CD4-positive, alpha-beta memory T cell (primary cell): Measurements from ENCODE around the gene MALRD1. TPM values are rescaled to one million over a fixed set of nuclear protein-coding genes. Genes with fewer than 3 reads are reported as not detected.
"Not testable (repeated sequence)": the region's sequence is repeated elsewhere in the genome, so short reads cannot be mapped to it uniquely, and the experiment has no call there.

Experiments used
- CTCF ChIA-PET: fragments of 350-600 bp; sonication (Branson Sonifier 250); formaldehyde crosslinking; loops from one replicate; lab custom pipeline; 2021; ENCODE audit warnings: inconsistent platforms; ENCODE audit not compliant: partially characterized antibody; lab: Charles Lee
- POLR2A ChIA-PET: fragments of 350-600 bp; sonication (Branson Sonifier 250); formaldehyde crosslinking; loops from one replicate; lab custom pipeline; 2021; ENCODE audit not compliant: partially characterized antibody; lab: Charles Lee
- DNase-seq, 5 donors: peaks; one replicate each; pipeline versions ENCODE4 v3.0.0 to v3.0.0-alpha.2; 2020 to 2022; ENCODE audit warnings: mixed read lengths in 1 of 5
- H3K27ac ChIP-seq: one replicate; pipeline ENCODE4 v1.7.0; 2013; ENCODE audit warnings: low read depth, low read length
- H3K27me3 ChIP-seq: 2 replicates; pipeline ENCODE4 v1.7.0; 2013; ENCODE audit warnings: mild to moderate bottlenecking, low read length, moderate library complexity; ENCODE audit not compliant: insufficient read depth
- H3K36me3 ChIP-seq: 2 replicates; pipeline ENCODE4 v1.7.0; 2013; ENCODE audit warnings: mild to moderate bottlenecking, low read length, moderate library complexity; ENCODE audit not compliant: insufficient read depth
- H3K4me1 ChIP-seq: 2 replicates; pipeline ENCODE4 v1.7.0; 2013; ENCODE audit warnings: mild to moderate bottlenecking, low read length, moderate library complexity; ENCODE audit not compliant: insufficient read depth
- H3K4me3 ChIP-seq, 2 donors: one replicate each; pipeline ENCODE4 v1.7.0; 2013; ENCODE audit warnings: low read length in 2 of 2, mild to moderate bottlenecking in 1 of 2
- H3K9me3 ChIP-seq, 2 donors: one replicate each; pipeline ENCODE4 v1.7.0; 2013; ENCODE audit warnings: low read length in 2 of 2, control low read depth in 1 of 2; ENCODE audit not compliant: control insufficient read depth in 1 of 2
- H3K27ac Mint-ChIP-seq, 7 donors: one replicate each; pipeline ENCODE4 v1.8.0; 2020 to 2021; ENCODE audit warnings: mixed read lengths in 7 of 7, mild to moderate bottlenecking in 6 of 7, inconsistent platforms in 3 of 7, moderate library complexity in 3 of 7
- H3K27me3 Mint-ChIP-seq, 2 donors: one replicate each; pipeline ENCODE4 v1.8.0; 2020 to 2021; ENCODE audit warnings: mixed read lengths in 2 of 2
- H3K36me3 Mint-ChIP-seq, 2 donors: one replicate each; pipeline ENCODE4 v1.8.0; 2020 to 2021; ENCODE audit warnings: mixed read lengths in 2 of 2, inconsistent platforms in 1 of 2, mild to moderate bottlenecking in 1 of 2
- H3K4me1 Mint-ChIP-seq, 4 donors: one replicate each; pipeline ENCODE4 v1.8.0; 2020 to 2021; ENCODE audit warnings: mixed read lengths in 4 of 4, mild to moderate bottlenecking in 1 of 4
- H3K4me3 Mint-ChIP-seq, 8 donors: one replicate each; pipeline ENCODE4 v1.8.0; 2020 to 2021; ENCODE audit warnings: mixed read lengths in 8 of 8, mild to moderate bottlenecking in 7 of 8, moderate library complexity in 6 of 8, inconsistent platforms in 3 of 8
- H3K9me3 Mint-ChIP-seq, 8 donors: one replicate each; pipeline ENCODE4 v1.8.0; 2020 to 2021; ENCODE audit warnings: mixed read lengths in 8 of 8, mild to moderate bottlenecking in 5 of 8, inconsistent platforms in 3 of 8, moderate library complexity in 1 of 8
- intact Hi-C: fragments of 100-400 bp; cut with micrococcal nuclease; formaldehyde crosslinking; loops from one replicate; pipeline ENCODE4 v1.15.1; 2023
- polyA plus RNA-seq, 2 donors: library from polyadenylated mRNA; unstranded; fragments of 300-500 nt; fragmentation: Illumina TruSeq; gene quantifications; one replicate each; pipeline ENCODE4 v1.2.3, GENCODE V29; 2021
- total RNA-seq, 2 experiments: library from RNA; stranded (reverse); gene quantifications; one replicate each; pipeline ENCODE4 v1.2.3, GENCODE V29; 2021

MALRD1 gene
- total and polyA plus RNA-seq, 4 experiments from 2014 or later = not detected

DNA sequence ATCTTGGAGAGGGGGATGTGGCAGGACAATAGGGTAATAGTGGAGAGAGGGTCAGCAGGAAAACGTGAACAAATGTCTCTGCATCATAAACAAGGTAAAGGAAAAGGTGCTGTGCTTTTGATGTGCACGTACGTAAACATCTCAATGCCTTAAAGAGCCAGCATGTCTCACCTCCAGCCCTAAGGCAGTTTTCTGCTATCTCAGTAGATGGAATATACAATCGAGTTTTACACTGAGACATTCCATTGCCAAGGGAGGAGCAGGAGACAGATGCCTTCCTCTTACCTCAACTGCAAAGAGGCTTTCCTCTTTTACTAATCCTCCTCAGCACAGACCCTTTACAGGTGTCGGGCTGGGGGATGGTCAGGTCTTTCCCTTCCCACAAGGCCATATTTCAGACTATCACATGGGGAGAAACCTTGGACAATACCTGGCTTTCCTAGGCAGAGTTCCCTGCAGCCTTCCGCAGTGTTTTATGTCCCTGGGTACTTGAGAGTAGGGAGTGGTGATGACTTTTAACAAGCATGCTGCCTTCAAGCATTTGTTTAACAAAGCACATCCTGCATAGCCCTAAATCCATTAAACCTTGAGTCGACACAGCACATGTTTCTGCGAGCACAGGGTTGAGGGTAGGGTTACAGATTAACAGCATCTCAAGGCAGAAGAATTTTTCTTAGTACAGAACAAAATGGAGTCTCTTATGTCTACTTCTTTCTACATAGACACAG is 461.6 kb downstream of the MALRD1 start:
- CTCF ChIA-PET = not testable (repeated sequence)

DNA sequence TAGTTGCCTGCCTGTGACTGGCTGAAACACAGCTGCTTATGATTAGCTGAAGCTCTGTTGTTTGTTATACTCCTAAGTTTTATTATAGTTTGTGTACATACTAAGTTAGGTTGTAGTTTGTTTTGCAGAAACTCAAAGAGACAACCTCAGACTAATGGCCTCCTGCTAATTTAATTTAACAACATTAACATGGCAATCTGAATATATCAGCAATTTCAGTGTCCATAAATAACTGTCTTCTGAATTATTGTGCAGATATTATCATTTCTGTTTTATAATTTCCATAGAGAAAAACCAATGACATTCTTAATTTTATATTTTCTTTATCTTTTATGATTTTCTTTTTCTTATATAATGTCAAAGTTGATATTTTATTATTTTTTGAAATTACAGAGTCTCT is 469.5 kb downstream of the MALRD1 start:
- no peaks in the 10 kb centered on the region for H3K27me3 Mint-ChIP-seq
- DNase-seq = no peak
- H3K36me3 Mint-ChIP-seq = no peaks in the 10 kb centered on the region
- Histone ChIP-seq H3K4me1 (no peaks in the 10 kb centered on the region), H3K27ac (no peak overlapping the region), H3K4me3 (no peak overlapping the region), H3K36me3 (no peaks in the 10 kb centered on the region), H3K27me3 (no peaks in the 10 kb centered on the region), H3K9me3 (no peaks in the 10 kb centered on the region)
- no peaks in the 10 kb centered on the region for H3K4me1 Mint-ChIP-seq
- POLR2A ChIA-PET = no interaction called here
- CTCF ChIA-PET = no interaction called here
- H3K9me3 Mint-ChIP-seq = peaks cover 2 to 7% (median 3%) of the 10 kb centered on the region in 8 donors
- no peak overlapping the region for H3K27ac Mint-ChIP-seq
- intact Hi-C loops = no loop called here
- H3K4me3 Mint-ChIP-seq = no peak overlapping the region

More for the DNA sequence above, 461.6 kb downstream of the MALRD1 start:
- H3K4me1 Mint-ChIP-seq, H3K27ac ChIP-seq, H3K36me3 ChIP-seq, DNase-seq, H3K4me3 Mint-ChIP-seq, H3K9me3 ChIP-seq, POLR2A ChIA-PET, H3K4me1 ChIP-seq, H3K27ac Mint-ChIP-seq, H3K4me3 ChIP-seq, intact Hi-C loops, H3K36me3 Mint-ChIP-seq, H3K27me3 Mint-ChIP-seq, H3K27me3 ChIP-seq: not testable (repeated sequence)
- H3K9me3 Mint-ChIP-seq = peaks cover 2 to 20% (median 9%) of the 10 kb centered on the region in 8 donors

DNA sequence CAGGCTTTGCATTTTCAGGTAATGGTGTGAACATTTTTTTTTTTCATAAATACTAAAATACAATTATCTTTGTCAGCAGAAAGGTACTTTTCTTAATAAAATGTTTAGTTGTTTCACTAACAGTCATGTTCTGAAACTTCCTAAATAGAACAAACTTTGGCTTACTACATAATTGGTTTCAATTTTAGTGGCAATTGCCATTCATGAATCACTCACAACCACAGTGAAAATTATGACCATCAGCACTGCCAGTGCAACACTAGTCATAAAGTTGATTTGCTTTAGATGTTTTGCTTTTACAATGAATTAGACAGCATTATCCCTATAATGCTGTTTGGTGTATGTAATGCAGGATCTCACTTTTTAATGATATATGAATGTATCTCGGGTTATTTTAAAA is 470.0 kb downstream of the MALRD1 start:
- Mint-ChIP-seq H3K36me3 (no peaks in the 10 kb centered on the region), H3K4me1 (no peaks in the 10 kb centered on the region), H3K27me3 (no peaks in the 10 kb centered on the region), H3K9me3 (peaks cover 0 to 5% (median 2%) of the 10 kb centered on the region in 8 donors), H3K27ac (no peak overlapping the region), H3K4me3 (no peak overlapping the region)
- Histone ChIP-seq H3K4me1 (no peaks in the 10 kb centered on the region), H3K36me3 (no peaks in the 10 kb centered on the region), H3K27me3 (no peaks in the 10 kb centered on the region), H3K4me3 (no peak overlapping the region), H3K9me3 (no peaks in the 10 kb centered on the region), H3K27ac (no peak overlapping the region)
- CTCF ChIA-PET = no interaction called here
- no peak for DNase-seq
- POLR2A ChIA-PET = no interaction called here
- intact Hi-C loops = no loop called here

DNA sequence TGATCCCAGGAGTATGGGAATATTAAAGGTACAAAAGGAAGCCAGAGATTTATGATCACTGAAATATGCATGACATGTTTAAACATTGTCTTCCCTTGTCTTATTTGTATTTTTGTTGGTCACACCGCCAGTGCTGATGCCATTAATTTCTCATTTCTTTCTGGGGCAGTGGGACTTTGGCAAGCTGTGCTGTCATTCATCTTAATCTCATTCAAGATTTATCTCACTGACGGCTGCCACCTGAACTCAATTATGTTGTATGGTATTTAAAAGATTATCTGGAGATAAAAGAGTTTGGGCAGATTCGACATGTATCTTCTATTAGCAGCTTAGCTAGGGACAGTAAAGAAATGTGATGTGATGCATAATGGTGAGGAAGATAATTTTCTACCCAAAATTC is 482.7 kb downstream of the MALRD1 start:
- Histone ChIP-seq H3K4me1 (no peaks in the 10 kb centered on the region), H3K9me3 (no peaks in the 10 kb centered on the region), H3K27me3 (no peaks in the 10 kb centered on the region), H3K4me3 (no peak overlapping the region), H3K36me3 (no peaks in the 10 kb centered on the region), H3K27ac (no peak overlapping the region)
- peaks cover 0 to 10% (median 1%) of the 10 kb centered on the region in 8 donors for H3K9me3 Mint-ChIP-seq
- POLR2A ChIA-PET = no interaction called here
- H3K27me3 Mint-ChIP-seq = no peaks in the 10 kb centered on the region
- no peak overlapping the region for H3K27ac Mint-ChIP-seq
- intact Hi-C loops = no loop called here
- no peaks in the 10 kb centered on the region for H3K4me1 Mint-ChIP-seq
- no peak overlapping the region for H3K4me3 Mint-ChIP-seq
- no peaks in the 10 kb centered on the region for H3K36me3 Mint-ChIP-seq
- CTCF ChIA-PET = no interaction called here
- DNase-seq = no peak

DNA sequence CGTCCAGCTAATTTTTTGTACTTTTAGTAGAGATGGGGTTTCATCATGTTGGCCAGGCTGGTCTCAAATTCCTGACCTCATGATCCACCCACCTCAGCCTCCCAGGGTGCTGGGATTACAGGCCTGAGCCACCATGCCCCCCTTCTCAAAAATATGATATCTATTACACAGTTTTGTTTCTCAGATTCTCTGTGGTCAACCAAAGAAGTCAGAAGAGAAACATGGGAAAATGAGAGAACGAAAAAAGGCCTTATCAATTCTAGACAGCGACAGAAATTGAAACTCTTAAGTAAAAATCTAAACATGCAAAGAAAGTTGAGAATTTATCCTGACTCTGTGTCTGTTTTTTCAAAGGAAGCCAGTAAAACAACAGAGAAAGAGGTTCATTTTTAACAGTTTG is 483.8 kb downstream of the MALRD1 start:
- Histone ChIP-seq H3K27me3 (no peaks in the 10 kb centered on the region), H3K9me3 (no peaks in the 10 kb centered on the region), H3K36me3 (no peaks in the 10 kb centered on the region), H3K4me3 (no peak overlapping the region), H3K27ac (no peak overlapping the region), H3K4me1 (no peaks in the 10 kb centered on the region)
- Mint-ChIP-seq H3K27ac (no peak overlapping the region), H3K4me3 (no peak overlapping the region), H3K4me1 (peaks cover 0 to 3% (median 0%) of the 10 kb centered on the region in 4 donors), H3K36me3 (no peaks in the 10 kb centered on the region), H3K27me3 (no peaks in the 10 kb centered on the region), H3K9me3 (peaks cover 0 to 12% (median 1%) of the 10 kb centered on the region in 8 donors)
- POLR2A ChIA-PET = no interaction called here
- intact Hi-C loops = no loop called here
- CTCF ChIA-PET = no interaction called here
- DNase-seq = no peak

DNA sequence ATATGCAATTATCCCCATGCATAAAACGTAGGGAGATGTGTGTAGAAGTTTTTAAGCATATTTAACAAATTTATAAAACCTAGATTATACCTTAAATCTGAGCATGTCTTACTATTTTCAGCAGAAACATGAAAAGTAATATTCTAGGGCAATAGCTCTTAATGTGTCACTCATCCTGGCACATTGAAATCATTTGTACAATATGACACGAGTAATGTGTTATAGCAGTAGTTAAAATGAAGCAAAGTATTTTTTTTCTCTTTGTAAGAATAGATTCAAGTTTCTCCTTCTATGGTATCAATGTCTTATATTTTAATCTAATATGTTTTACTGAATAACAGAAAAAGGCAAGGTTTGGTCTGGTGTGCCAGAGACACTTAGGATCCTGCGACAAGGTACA is 492.7 kb downstream of the MALRD1 start:
- intact Hi-C loops = no loop called here
- Mint-ChIP-seq H3K27me3 (no peaks in the 10 kb centered on the region), H3K36me3 (no peaks in the 10 kb centered on the region), H3K4me1 (peaks cover 0 to 5% (median 0%) of the 10 kb centered on the region in 4 donors), H3K27ac (no peak overlapping the region), H3K9me3 (peaks cover 0 to 14% (median 3%) of the 10 kb centered on the region in 8 donors), H3K4me3 (no peak overlapping the region)
- H3K27me3 ChIP-seq = no peaks in the 10 kb centered on the region
- H3K36me3 ChIP-seq = no peaks in the 10 kb centered on the region
- POLR2A ChIA-PET = no interaction called here
- CTCF ChIA-PET = no interaction called here
- H3K9me3 ChIP-seq = no peaks in the 10 kb centered on the region
- H3K27ac ChIP-seq = no peak overlapping the region
- no peak overlapping the region for H3K4me3 ChIP-seq
- DNase-seq = no peak
- no peaks in the 10 kb centered on the region for H3K4me1 ChIP-seq

DNA sequence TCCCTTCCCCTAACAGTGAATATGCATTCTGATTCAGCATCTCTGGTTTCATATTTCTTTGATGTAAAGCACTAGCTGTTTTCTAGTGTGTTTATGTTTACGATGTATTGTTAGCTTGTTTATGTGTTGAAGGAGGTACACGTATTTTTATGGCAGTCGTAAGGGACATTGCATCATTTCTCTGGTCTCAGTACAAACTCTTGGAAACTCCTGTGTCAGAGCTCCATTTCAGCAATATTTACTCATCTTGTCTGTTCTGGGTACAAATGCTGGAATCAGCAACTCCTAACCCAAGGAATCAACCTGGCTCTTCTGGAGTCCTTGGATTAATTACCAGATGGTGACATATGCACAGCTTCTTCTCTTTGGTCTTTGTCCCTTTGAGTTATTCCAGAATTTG is 497.6 kb downstream of the MALRD1 start:
- Mint-ChIP-seq H3K27ac (no peak overlapping the region), H3K27me3 (no peaks in the 10 kb centered on the region), H3K36me3 (no peaks in the 10 kb centered on the region), H3K4me1 (no peaks in the 10 kb centered on the region), H3K9me3 (peaks cover 0 to 11% (median 6%) of the 10 kb centered on the region in 8 donors), H3K4me3 (no peak overlapping the region)
- CTCF ChIA-PET = no interaction called here
- H3K27me3 ChIP-seq = no peaks in the 10 kb centered on the region
- no peak overlapping the region for H3K4me3 ChIP-seq
- intact Hi-C loops = no loop called here
- H3K27ac ChIP-seq = no peak overlapping the region
- H3K9me3 ChIP-seq = peaks cover 0 to 3% of the 10 kb centered on the region in 2 donors
- no peak for DNase-seq
- H3K36me3 ChIP-seq = no peaks in the 10 kb centered on the region
- POLR2A ChIA-PET = no interaction called here
- H3K4me1 ChIP-seq = no peaks in the 10 kb centered on the region
